H1 (cell line): ENCODE data around the gene TAF1B. TPM values are rescaled to one million over a fixed set of nuclear protein-coding genes. Genes with fewer than 3 reads are reported as not detected.

Experiments used
- CTCF ChIA-PET: fragments of 300-600 bp; sonication (Branson Sonifier 250); formaldehyde crosslinking; loops from one replicate; lab custom pipeline; 2021; ENCODE audit not compliant: partially characterized antibody; lab: Charles Lee
- POLR2A ChIA-PET: fragments of 300-600 bp; sonication (Branson Sonifier 250); formaldehyde crosslinking; loops from one replicate; lab custom pipeline; 2021; ENCODE audit warnings: inconsistent platforms; ENCODE audit not compliant: partially characterized antibody; lab: Charles Lee
- DNase-seq, 2 experiments: peaks; one replicate each; pipeline versions ENCODE4 v3.0.0 to v3.0.0-alpha.2; 2010 to 2022; ENCODE audit warnings: low spot score in 2 of 2, low read depth in 1 of 2, mixed read lengths in 1 of 2
- FAIRE-seq: peaks from 2 replicates; lab custom pipeline; 2011; peaks lifted over from hg19 to GRCh38; lab: Jason Lieb, UNC
- H2AFZ ChIP-seq: 2 replicates; pipeline ENCODE4 v1.8.1; 2012; ENCODE audit warnings: low read length, inconsistent platforms
- H2AK5ac ChIP-seq: 2 replicates; pipeline ENCODE4 v1.6.1; 2013; ENCODE audit warnings: low read depth, low read length
- H2BK120ac ChIP-seq: replicated peaks from 2 replicates; pipeline ENCODE3; 2013; ENCODE audit warnings: low read depth, low read length, inconsistent platforms
- H2BK12ac ChIP-seq: 2 replicates; pipeline ENCODE4 v1.6.1; 2013; ENCODE audit warnings: low read depth, low read length
- H2BK15ac ChIP-seq: 2 replicates; pipeline ENCODE4 v1.6.1; 2013; ENCODE audit warnings: low read length
- H2BK20ac ChIP-seq: 2 replicates; pipeline ENCODE4 v1.6.1; 2013; ENCODE audit warnings: low read length
- H2BK5ac ChIP-seq: 2 replicates; pipeline ENCODE4 v1.6.1; 2013; ENCODE audit warnings: low read depth, low read length
- H3K14ac ChIP-seq: 2 replicates; pipeline ENCODE4 v1.6.1; 2013; ENCODE audit warnings: inconsistent platforms; ENCODE audit not compliant: insufficient read length
- H3K18ac ChIP-seq: 2 replicates; pipeline ENCODE4 v1.6.1; 2013; ENCODE audit warnings: low read length; ENCODE audit errors: extremely low read depth
- H3K23ac ChIP-seq: 2 replicates; pipeline ENCODE4 v1.6.1; 2013; ENCODE audit warnings: inconsistent platforms; ENCODE audit not compliant: insufficient read length
- H3K23me2 ChIP-seq: 2 replicates; pipeline ENCODE4 v1.6.1; 2013; ENCODE audit warnings: low read depth, low read length
- H3K27ac ChIP-seq: 2 replicates; pipeline ENCODE4 v1.6.1; 2011; ENCODE audit warnings: low read depth, low read length, inconsistent platforms
- H3K27me3 ChIP-seq, 4 experiments: replicated peaks in 1 of 4; 1 replicate in 1 of 4; 2 replicates in 3 of 4; pipeline versions ENCODE4 v1.6.1 to v1.8.1; 2011 to 2013; ENCODE audit warnings: low read length in 3 of 4, mild to moderate bottlenecking in 3 of 4, inconsistent platforms in 2 of 4, mixed read lengths in 2 of 4, moderate library complexity in 1 of 4; ENCODE audit not compliant: control insufficient read depth in 3 of 4, insufficient read depth in 3 of 4; ENCODE audit errors: extremely low read depth in 1 of 4
- H3K36me3 ChIP-seq, 4 experiments: 2 replicates each; pipeline versions ENCODE4 v1.6.1 to v1.8.1; 2011 to 2013; ENCODE audit warnings: mild to moderate bottlenecking in 4 of 4, low read length in 3 of 4, moderate library complexity in 2 of 4, control low read depth in 1 of 4, inconsistent platforms in 1 of 4; ENCODE audit not compliant: insufficient read depth in 4 of 4, control insufficient read depth in 2 of 4
- H3K4ac ChIP-seq: replicated peaks from 2 replicates; pipeline ENCODE3; 2013; ENCODE audit warnings: low read length, low read depth, mixed read lengths, inconsistent platforms; ENCODE audit not compliant: insufficient read length
- H3K4me1 ChIP-seq, 4 experiments: replicated peaks in 1 of 4; 1 replicate in 1 of 4; 2 replicates in 3 of 4; pipeline versions ENCODE4 v1.6.1 to v1.8.1; 2011 to 2013; ENCODE audit warnings: low read length in 3 of 4, inconsistent platforms in 2 of 4, mixed read lengths in 1 of 4; ENCODE audit not compliant: insufficient read depth in 4 of 4, control insufficient read depth in 3 of 4
- H3K4me2 ChIP-seq, 2 experiments: 2 replicates each; pipeline versions ENCODE4 v1.6.1 to v1.8.1; 2011 to 2013; ENCODE audit warnings: low read depth in 2 of 2, low read length in 2 of 2, control low read depth in 1 of 2, inconsistent platforms in 1 of 2, mild to moderate bottlenecking in 1 of 2; ENCODE audit not compliant: insufficient read depth in 1 of 2
- H3K4me3 ChIP-seq, 4 experiments: fragments of 200-600, 300-600 bp in 1 of 4; sonication (generic), shearing (Covaris generic), sonication (Bioruptor Twin) in 1 of 4; 2 replicates each; pipeline versions ENCODE4 v1.5.1 to v1.8.1; 2011 to 2016; ENCODE audit warnings: low read length in 4 of 4, low read depth in 3 of 4, control low read depth in 2 of 4, inconsistent platforms in 2 of 4, mild to moderate bottlenecking in 2 of 4, mixed read lengths in 1 of 4, moderate library complexity in 1 of 4; ENCODE audit not compliant: insufficient read depth in 2 of 4; ENCODE audit errors: extremely low read depth in 1 of 4
- H3K56ac ChIP-seq: replicated peaks from 2 replicates; pipeline ENCODE3; 2013; ENCODE audit warnings: low read depth, mild to moderate bottlenecking, mixed read lengths, low read length, inconsistent platforms; ENCODE audit not compliant: insufficient read length
- H3K79me1 ChIP-seq: 2 replicates; pipeline ENCODE4 v1.6.1; 2013; ENCODE audit warnings: low read depth, low read length, control low read depth
- H3K79me2 ChIP-seq, 2 experiments: 2 replicates each; pipeline versions ENCODE4 v1.6.1 to v1.8.1; 2012 to 2013; ENCODE audit warnings: low read length in 2 of 2, mild to moderate bottlenecking in 2 of 2, inconsistent platforms in 1 of 2; ENCODE audit not compliant: insufficient read depth in 2 of 2, control insufficient read depth in 1 of 2
- H3K9ac ChIP-seq, 4 experiments: replicated peaks in 1 of 4; 1 replicate in 1 of 4; 2 replicates in 3 of 4; pipeline versions ENCODE4 v1.6.1 to v1.8.1; 2011 to 2013; ENCODE audit warnings: low read depth in 3 of 4, low read length in 3 of 4, control low read depth in 2 of 4, mild to moderate bottlenecking in 2 of 4, moderate library complexity in 2 of 4, inconsistent platforms in 1 of 4; ENCODE audit errors: extremely low read depth in 1 of 4
- H3K9me3 ChIP-seq, 2 experiments: 2 replicates each; pipeline versions ENCODE4 v1.6.1 to v1.8.1; 2012 to 2013; ENCODE audit warnings: mild to moderate bottlenecking in 2 of 2, moderate library complexity in 2 of 2, control low read depth in 1 of 2, inconsistent platforms in 1 of 2, low read depth in 1 of 2, low read length in 1 of 2, mixed read lengths in 1 of 2; ENCODE audit not compliant: insufficient read depth in 2 of 2
- H4K20me1 ChIP-seq, 2 experiments: replicated peaks in 1 of 2; 2 replicates each; pipeline versions ENCODE3 to v1.8.1; 2011 to 2013; ENCODE audit warnings: inconsistent platforms in 2 of 2, low read length in 2 of 2, mild to moderate bottlenecking in 1 of 2; ENCODE audit not compliant: insufficient read depth in 2 of 2, control insufficient read depth in 1 of 2
- H4K5ac ChIP-seq: 2 replicates; pipeline ENCODE4 v1.6.1; 2013; ENCODE audit warnings: low read length, low read depth, mixed read lengths, inconsistent platforms; ENCODE audit not compliant: insufficient read length
- H4K8ac ChIP-seq: 2 replicates; pipeline ENCODE4 v1.8.0; 2013; ENCODE audit warnings: mild to moderate bottlenecking, moderate library complexity, low read length, inconsistent platforms; ENCODE audit not compliant: insufficient read depth; ENCODE audit errors: extremely low read depth
- H4K91ac ChIP-seq: replicated peaks from 2 replicates; pipeline ENCODE3; 2013; ENCODE audit warnings: low read length, mixed read lengths, inconsistent platforms; ENCODE audit not compliant: insufficient read length
- BRCA1 ChIP-seq: IDR thresholded peaks from 2 replicates; pipeline ENCODE4 v1.6.1; 2012; ENCODE audit warnings: low read depth, low read length, improper control_type of control experiment
- CTBP2 ChIP-seq: IDR thresholded peaks from 2 replicates; pipeline ENCODE4 v1.7.0; 2011; ENCODE audit warnings: borderline replicate concordance, mild to moderate bottlenecking, moderate library complexity, mixed read lengths, low read length; ENCODE audit not compliant: insufficient read depth, insufficient read length
- CTCF ChIP-seq, 3 experiments: IDR thresholded peaks; 1 replicate in 2 of 3; 2 replicates in 1 of 3; pipeline versions ENCODE4 v1.5.1 to v1.6.1; 2011; ENCODE audit warnings: low read length in 3 of 3, mild to moderate bottlenecking in 3 of 3, inconsistent platforms in 2 of 3, low read depth in 1 of 3, moderate library complexity in 1 of 3; ENCODE audit not compliant: insufficient read depth in 1 of 3; ENCODE audit errors: control extremely low read depth in 1 of 3
- GABPA ChIP-seq: IDR thresholded peaks from 2 replicates; pipeline ENCODE4 v1.6.1; 2011; ENCODE audit warnings: mild to moderate bottlenecking, low read length, moderate library complexity, borderline replicate concordance; ENCODE audit not compliant: insufficient read depth
- KDM1A ChIP-seq: fragments of 200-600, 300-600 bp; sonication (generic); IDR thresholded peaks from 2 replicates; pipeline ENCODE4 v1.7.1; 2016; ENCODE audit warnings: mild to moderate bottlenecking, low read length, borderline replicate concordance
- SP4 ChIP-seq: IDR thresholded peaks from 2 replicates; pipeline ENCODE4 v1.6.1; 2012; ENCODE audit warnings: low read length, inconsistent platforms
- SRF ChIP-seq: IDR thresholded peaks from 2 replicates; pipeline ENCODE4 v1.6.1; 2011; ENCODE audit warnings: mild to moderate bottlenecking, low read depth, low read length, moderate library complexity
- SUZ12 ChIP-seq: fragments of 200-600 bp; sonication (generic); IDR thresholded peaks from 2 replicates; pipeline ENCODE4 v1.6.1; 2012; ENCODE audit warnings: mild to moderate bottlenecking, inconsistent platforms, low read length, moderate library complexity, mixed read lengths
- TBP ChIP-seq: IDR thresholded peaks from 2 replicates; pipeline ENCODE4 v1.6.1; 2011; ENCODE audit warnings: low read depth, low read length, improper control_type of control experiment
- TEAD4 ChIP-seq: IDR thresholded peaks from 2 replicates; pipeline ENCODE4 v1.6.1; 2012; ENCODE audit warnings: low read depth, low read length, inconsistent platforms, mixed read lengths
- WGBS, 2 experiments: shearing (Covaris generic) in 1 of 2; methylation state at CpG; one replicate each; pipeline versions ENCODE4 v1.1.6 to v1.1.7; 2013 to 2015; ENCODE audit warnings: low lambda C conversion rate in 2 of 2, mixed read lengths in 2 of 2, inconsistent platforms in 1 of 2, low coverage in 1 of 2, missing lambda C conversion rate in 1 of 2; ENCODE audit not compliant: insufficient replicate concordance in 2 of 2, insufficient coverage in 1 of 2, insufficient read length in 1 of 2; ENCODE audit errors: extremely low coverage in 1 of 2, missing lambda C conversion rate in 1 of 2; 5-methylcytosine and 5-hydroxymethylcytosine counted together
- polyA plus RNA-seq, 7 experiments: library from polyadenylated mRNA; depleted of rRNA in 3 of 7; stranded (reverse) in 5 of 7; unstranded in 2 of 7; fragments of >200 nt in 5 of 7; fragments of 200-250 nt in 2 of 7; gene quantifications; 1 replicate in 5 of 7; 2 replicates in 1 of 7; 4 replicates in 1 of 7; pipeline versions ENCODE4 v1.2.1 to v1.2.3, GENCODE V29; 2011 to 2013; ENCODE audit warnings: missing spikeins in 2 of 7, mixed read lengths in 2 of 7
- total RNA-seq: library from RNA; stranded (reverse); fragmentation: NEBNext Ultra II Directional; extraction: Animal tissue kit (Norgen Biotek cat#: 25700); gene quantifications from 2 replicates; pipeline ENCODE4 v1.2.1, GENCODE V29; 2021

TAF1B gene
- total and polyA plus RNA-seq, 2 of the 8 experiments (the other 6 are each of a cell fraction or from before 2014, with no cell fraction given): 6.6 to 25.2 TPM

- H4K20me1 ChIP-seq: no peaks in the 10 kb centered on the region
- no peak overlapping the region for H3K27ac ChIP-seq
- no peak overlapping the region for H3K56ac ChIP-seq
- no peak overlapping the region for H4K8ac ChIP-seq
- POLR2A ChIA-PET: no interaction called here
- no peak overlapping the region for H3K4ac ChIP-seq
- no peaks in the 10 kb centered on the region for H3K27me3 ChIP-seq
- H4K5ac ChIP-seq: no peak overlapping the region
- no peak overlapping the region for H2BK15ac ChIP-seq
- no peak overlapping the region for H2BK12ac ChIP-seq
- no peak for FAIRE-seq
- CTCF ChIA-PET: no interaction called here
- no peak overlapping the region for H3K4me2 ChIP-seq
- H3K23ac ChIP-seq: no peak overlapping the region
- no peak overlapping the region for H3K18ac ChIP-seq
- peaks cover 0 to 11% (median 1%) of the 10 kb centered on the region in 4 experiments; a peak in 2 of 8 replicates for H3K36me3 ChIP-seq
- peaks cover 0 to 3% of the 10 kb centered on the region in 2 experiments; a peak in 2 of 4 replicates for H3K9me3 ChIP-seq
- H2BK20ac ChIP-seq: no peak overlapping the region
- H3K14ac ChIP-seq: no peak overlapping the region
- no peak overlapping the region for H3K4me3 ChIP-seq
- no peak for DNase-seq
- no peak overlapping the region for H2BK5ac ChIP-seq
- no peak overlapping the region for H2AK5ac ChIP-seq
- H3K9ac ChIP-seq: no peak overlapping the region
- no peaks in the 10 kb centered on the region for H3K23me2 ChIP-seq
- no peaks in the 10 kb centered on the region for H3K79me1 ChIP-seq
- H3K4me1 ChIP-seq: peaks cover 0 to 10% (median 4%) of the 10 kb centered on the region in 4 experiments; a peak in 6 of 7 replicates
- H3K79me2 ChIP-seq: no peaks in the 10 kb centered on the region
- TF ChIP-seq CTBP2 (no peak), CTCF (IDR thresholded peaks at IDR 0.05; ENCODE audit: control extremely low read depth in 1 of 3, insufficient read depth in 1 of 3, low read depth in 1 of 3, low read length in 3 of 3) (no peak), KDM1A (no peak), SRF (no peak), SUZ12 (no peak), GABPA (no peak), TBP (no peak), TEAD4 (no peak), BRCA1 (no peak), SP4 (no peak)
- H2BK120ac ChIP-seq: no peak overlapping the region
- no peak overlapping the region for H4K91ac ChIP-seq
- 85% methylated on average over 1 of the region's 1 CpG; no CpG with 5 or more reads in 1 of the 2 experiments for WGBS, 2 experiments
- no peak overlapping the region for H2AFZ ChIP-seq
Observed at GRCh38 chr2:9887513-9887912, 44.2 kb downstream of the TAF1B start.
